HG03159 (cell line): ENCODE data around the gene TMEM150C.

Source experiments
- ATAC-seq: cut with Tn5 transposase; IDR thresholded peaks from one replicate; pipeline ENCODE4 v1.9.1; 2021; ENCODE audit warnings: mild to moderate bottlenecking, moderate library complexity; ENCODE audit not compliant: unreplicated experiment

Gene TMEM150C

GRCh38 chr4:82519072-82519471 is 42.7 kb downstream of the TMEM150C start:
- no peak for ATAC-seq

- ATAC-seq: no peak
Measured at GRCh38 chr4:82517043-82517442, 44.7 kb downstream of the TMEM150C start.

GRCh38 chr4:82515705-82516104 is 46.1 kb downstream of the TMEM150C start:
- ATAC-seq: no peak

GRCh38 chr4:82513382-82513781 is 48.4 kb downstream of the TMEM150C start:
- ATAC-seq: no peak

- ATAC-seq: no peak
Measured at GRCh38 chr4:82510216-82510615, 51.6 kb downstream of the TMEM150C start.

GRCh38 chr4:82508806-82509428 is 52.9 kb downstream of the TMEM150C start:
- no peak for ATAC-seq

GRCh38 chr4:82508011-82508410 is 53.8 kb downstream of the TMEM150C start:
- no peak for ATAC-seq

- no peak for ATAC-seq
Measured at GRCh38 chr4:82501154-82501442, 60.7 kb downstream of the TMEM150C start.

GRCh38 chr4:82500435-82501153 is 61.2 kb downstream of the TMEM150C start:
- ATAC-seq: no peak

- ATAC-seq: no peak
Measured at GRCh38 chr4:82499738-82500434, 61.9 kb downstream of the TMEM150C start.

- ATAC-seq: no peak
Measured at GRCh38 chr4:82496349-82496748, 65.4 kb downstream of the TMEM150C start.

GRCh38 chr4:82495666-82496065 is 66.1 kb downstream of the TMEM150C start:
- no peak for ATAC-seq

- ATAC-seq: no peak
Measured at GRCh38 chr4:82493721-82494425, 67.9 kb downstream of the TMEM150C start.

- no peak for ATAC-seq
Measured at GRCh38 chr4:82491251-82491960, 70.4 kb downstream of the TMEM150C start.

GRCh38 chr4:82489987-82490386 is 71.8 kb downstream of the TMEM150C start:
- no peak for ATAC-seq

- ATAC-seq: no peak
Measured at GRCh38 chr4:82489076-82489475, 72.7 kb downstream of the TMEM150C start.

GRCh38 chr4:82484996-82485783 is 76.6 kb downstream of the TMEM150C start:
- ATAC-seq: no peak

- no peak for ATAC-seq
Measured at GRCh38 chr4:82482387-82482786, 79.4 kb downstream of the TMEM150C start.

GRCh38 chr4:82481506-82481840 is 80.3 kb downstream of the TMEM150C start:
- no peak for ATAC-seq

GRCh38 chr4:82480771-82481505 is 80.8 kb downstream of the TMEM150C start:
- ATAC-seq: no peak
